ENCODE data around the gene FLAD1. TPM values are rescaled to one million over a fixed set of nuclear protein-coding genes. Genes with fewer than 3 reads are reported as not detected.

The FLAD1 gene
- total and polyA plus RNA-seq, 2 of the 8 experiments (the other 6 are each of a cell fraction or from before 2014, with no cell fraction given) = 104 to 143 TPM

GRCh38 chr1:155018617-155019348 lies 35.6 kb downstream of the FLAD1 start:
- no peak overlapping the region for H2BK120ac ChIP-seq (replicated peaks; ENCODE audit: low read depth, low read length)
- H3K36me3 ChIP-seq (ENCODE audit: control insufficient read depth in 2 of 4, insufficient read depth in 4 of 4, low read length in 3 of 4) = peaks cover 0 to 29% (median 13%) of the 10 kb centered on the region in 4 experiments; a peak in 4 of 8 replicates
- H4K5ac ChIP-seq (ENCODE audit: insufficient read length, low read depth, low read length) = no peak overlapping the region
- no peak overlapping the region for H2BK12ac ChIP-seq (ENCODE audit: low read depth, low read length)
- no peak overlapping the region for H3K18ac ChIP-seq (ENCODE audit: extremely low read depth, low read length)
- H3K9ac ChIP-seq (replicated peaks in 1 of 4; ENCODE audit: extremely low read depth in 1 of 4, low read depth in 3 of 4, low read length in 3 of 4) = no peak overlapping the region
- H3K4me3 ChIP-seq (ENCODE audit: extremely low read depth in 1 of 4, insufficient read depth in 2 of 4, low read depth in 3 of 4, low read length in 4 of 4) = no peak overlapping the region
- no peak overlapping the region for H4K8ac ChIP-seq (ENCODE audit: extremely low read depth, insufficient read depth, low read length)
- DNase-seq (ENCODE audit: low read depth in 1 of 2, low spot score in 2 of 2) (no peak), FAIRE-seq (no peak)
- no peak overlapping the region for H2AFZ ChIP-seq (ENCODE audit: low read length)
- no peak overlapping the region for H3K4ac ChIP-seq (replicated peaks; ENCODE audit: insufficient read length, low read depth, low read length)
- 89% methylated on average over 8 of the region's 8 CpGs; no CpG with 5 or more reads in 1 of the 2 experiments for WGBS, 2 experiments (ENCODE audit: extremely low coverage in 1 of 2, insufficient coverage in 1 of 2, insufficient read length in 1 of 2, insufficient replicate concordance in 2 of 2, low coverage in 1 of 2, low lambda C conversion rate in 2 of 2, missing lambda C conversion rate in 1 of 2)
- no peak overlapping the region for H3K14ac ChIP-seq (ENCODE audit: insufficient read length)
- H3K23ac ChIP-seq (ENCODE audit: insufficient read length) = no peak overlapping the region
- CTCF ChIA-PET (ENCODE audit: partially characterized antibody) = interaction anchor here (0.5 to 18.6 kb wide), 14 partner anchors 10 to 459 kb away, joined by 3 to 354 read pairs (median 8); partner anchors contain the start of genes ADAM15, DCST1, DCST2 and EFNA4
- peaks cover 0 to 2% (median 0%) of the 10 kb centered on the region in 4 experiments; a peak in 1 of 7 replicates for H3K27me3 ChIP-seq (replicated peaks in 1 of 4; ENCODE audit: control insufficient read depth in 3 of 4, extremely low read depth in 1 of 4, insufficient read depth in 3 of 4, low read length in 3 of 4)
- POLR2A ChIA-PET (ENCODE audit: partially characterized antibody) = interaction anchor here (0.6 to 14.8 kb wide), 16 partner anchors 14 to 122 kb away, joined by 3 to 128 read pairs (median 6); partner anchors contain the start of genes CKS1B, DCST1, DCST2 and FLAD1
- no peak overlapping the region for H3K27ac ChIP-seq (ENCODE audit: low read depth, low read length)
- no peak overlapping the region for H2BK20ac ChIP-seq (ENCODE audit: low read length)
- H3K79me2 ChIP-seq (ENCODE audit: control insufficient read depth in 1 of 2, insufficient read depth in 2 of 2, low read length in 2 of 2) = no peaks in the 10 kb centered on the region; a peak in 1 of 4 replicates
- H4K20me1 ChIP-seq (replicated peaks in 1 of 2; ENCODE audit: control insufficient read depth in 1 of 2, insufficient read depth in 2 of 2, low read length in 2 of 2) = no peaks in the 10 kb centered on the region
- peaks cover 0 to 11% (median 8%) of the 10 kb centered on the region in 4 experiments; a peak in 5 of 7 replicates for H3K4me1 ChIP-seq (replicated peaks in 1 of 4; ENCODE audit: control insufficient read depth in 3 of 4, insufficient read depth in 4 of 4, low read length in 3 of 4)
- no peak overlapping the region for H2BK5ac ChIP-seq (ENCODE audit: low read depth, low read length)
- H3K23me2 ChIP-seq (ENCODE audit: low read depth, low read length) = no peaks in the 10 kb centered on the region
- no peak overlapping the region for H2BK15ac ChIP-seq (ENCODE audit: low read length)
- H3K4me2 ChIP-seq (ENCODE audit: insufficient read depth in 1 of 2, low read depth in 2 of 2, low read length in 2 of 2) = no peak overlapping the region
- no peak overlapping the region for H4K91ac ChIP-seq (replicated peaks; ENCODE audit: insufficient read length, low read length)
- no peak overlapping the region for H3K56ac ChIP-seq (replicated peaks; ENCODE audit: insufficient read length, low read depth, low read length)
- H2AK5ac ChIP-seq (ENCODE audit: low read depth, low read length) = 0 out of 2 replicates have a peak overlapping the region, but pooled peaks have one; percentile 5
- no peaks in the 10 kb centered on the region for H3K9me3 ChIP-seq (ENCODE audit: insufficient read depth in 2 of 2, low read depth in 1 of 2, low read length in 1 of 2)
- H3K79me1 ChIP-seq (ENCODE audit: low read depth, low read length) = no peaks in the 10 kb centered on the region
- TF ChIP-seq BRCA1 (IDR thresholded peaks at IDR 0.05; ENCODE audit: low read depth, low read length) (no peak), CBX5 (IDR thresholded peaks at IDR 0.05; ENCODE audit: low read depth, low read length) (no peak), CBX8 (IDR thresholded peaks at IDR 0.05; ENCODE audit: borderline replicate concordance, low read depth, low read length) (no peak), ATF3 (IDR thresholded peaks at IDR 0.05; ENCODE audit: insufficient read depth, low read depth, low read length) (no peak), CREB1 (IDR thresholded peaks at IDR 0.05) (no peak), RFX5 (IDR thresholded peaks at IDR 0.05; ENCODE audit: borderline replicate concordance, low read depth, low read length) (no peak), EZH2 (IDR thresholded peaks at IDR 0.05; ENCODE audit: low read depth, low read length, severe bottlenecking) (no peak), ZNF274 (IDR thresholded peaks at IDR 0.05; ENCODE audit: borderline replicate concordance, extremely low read depth, low read length) (no peak), CTCF (IDR thresholded peaks at IDR 0.05; ENCODE audit: control extremely low read depth in 1 of 3, insufficient read depth in 1 of 3, low read depth in 1 of 3, low read length in 3 of 3) (no peak)

All from H1 (cell line).